ENCODE data around the gene CMTR1.
"Not testable (repeated sequence)": the region's sequence is repeated elsewhere in the genome, so short reads cannot be mapped to it uniquely, and the experiment has no call there.

The CMTR1 gene

GRCh38 chr6:37495244-37495934, 62.4 kb downstream of the CMTR1 start:
- no peak for DNase-seq

GRCh38 chr6:37496951-37497885, 64.2 kb downstream of the CMTR1 start:
- no peak for DNase-seq

- peak; percentile 97 for DNase-seq
These were observed 66.6 kb downstream of the CMTR1 start, which contains the start of gene CCDC167 for GRCh38 chr6:37499433-37500293. Gene CCDC167 (minus strand): TSS chr6:37499893. CDS start chr6:37499863, 30 bp downstream.

GRCh38 chr6:37500294-37500608, 67.2 kb downstream of the CMTR1 start:
- DNase-seq, result no peak

DNA sequence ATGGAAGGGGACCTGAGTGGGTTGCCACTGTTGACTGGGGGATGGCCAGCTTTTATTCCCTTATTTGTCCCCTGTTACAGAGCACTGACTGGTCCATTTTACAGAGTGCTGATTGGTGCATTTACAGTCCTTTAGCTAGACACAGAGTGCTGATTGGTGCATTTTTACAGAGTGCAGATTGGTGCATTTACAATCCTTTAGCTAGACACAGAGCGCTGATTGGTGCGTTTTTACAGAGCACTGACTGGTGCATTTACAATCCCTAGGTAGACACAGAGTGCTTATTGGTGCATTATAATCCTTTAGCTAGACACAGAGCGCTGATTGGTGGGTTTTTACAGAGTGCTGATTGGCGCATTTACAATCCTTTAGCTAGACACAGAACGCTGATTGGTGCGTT, 67.9 kb downstream of the CMTR1 start:
- not testable (repeated sequence) for DNase-seq

DNA sequence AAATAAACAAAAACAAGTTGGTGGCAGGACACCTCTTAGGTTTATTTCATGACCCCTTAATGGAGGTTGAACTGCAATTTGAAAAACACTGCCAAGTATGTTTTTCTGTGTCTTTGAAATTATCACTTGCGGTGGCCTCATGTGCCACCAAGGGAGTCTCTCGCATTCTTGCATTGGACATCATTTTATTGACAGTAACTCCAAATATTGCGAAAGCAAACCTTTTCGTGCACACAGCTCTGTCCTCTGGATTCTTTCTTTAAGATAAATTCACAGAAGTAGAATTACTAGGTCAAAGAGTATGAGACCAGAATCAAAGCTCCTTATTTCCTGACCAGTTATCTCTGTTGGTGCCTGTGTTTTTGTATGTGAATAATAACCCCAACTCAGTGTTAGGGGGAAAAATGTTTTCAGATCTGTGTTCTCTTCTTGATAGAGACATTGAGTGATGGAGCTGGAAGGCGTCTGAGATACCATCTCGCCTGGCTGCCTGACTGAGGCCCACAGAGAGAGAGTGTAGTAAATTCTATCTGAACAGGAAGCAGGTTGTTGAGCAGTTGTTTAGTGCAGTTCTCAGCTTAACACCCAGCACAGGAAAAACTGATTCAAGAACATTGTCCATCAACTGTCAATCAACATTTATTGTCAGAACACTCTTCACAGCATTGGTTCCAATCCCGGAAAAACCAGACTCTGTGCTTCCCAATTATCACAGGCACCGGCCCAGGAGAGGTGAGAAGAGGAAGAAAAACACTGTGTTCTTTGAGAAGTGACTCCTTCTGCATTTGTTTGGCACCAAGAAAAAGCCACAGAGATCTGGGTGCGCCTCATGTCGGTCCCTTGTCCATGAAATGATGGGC, 68.8 kb downstream of the CMTR1 start:
- DNase-seq, result no peak

- no peak for DNase-seq
These were observed 69.8 kb downstream of the CMTR1 start for GRCh38 chr6:37502703-37503291.

DNA sequence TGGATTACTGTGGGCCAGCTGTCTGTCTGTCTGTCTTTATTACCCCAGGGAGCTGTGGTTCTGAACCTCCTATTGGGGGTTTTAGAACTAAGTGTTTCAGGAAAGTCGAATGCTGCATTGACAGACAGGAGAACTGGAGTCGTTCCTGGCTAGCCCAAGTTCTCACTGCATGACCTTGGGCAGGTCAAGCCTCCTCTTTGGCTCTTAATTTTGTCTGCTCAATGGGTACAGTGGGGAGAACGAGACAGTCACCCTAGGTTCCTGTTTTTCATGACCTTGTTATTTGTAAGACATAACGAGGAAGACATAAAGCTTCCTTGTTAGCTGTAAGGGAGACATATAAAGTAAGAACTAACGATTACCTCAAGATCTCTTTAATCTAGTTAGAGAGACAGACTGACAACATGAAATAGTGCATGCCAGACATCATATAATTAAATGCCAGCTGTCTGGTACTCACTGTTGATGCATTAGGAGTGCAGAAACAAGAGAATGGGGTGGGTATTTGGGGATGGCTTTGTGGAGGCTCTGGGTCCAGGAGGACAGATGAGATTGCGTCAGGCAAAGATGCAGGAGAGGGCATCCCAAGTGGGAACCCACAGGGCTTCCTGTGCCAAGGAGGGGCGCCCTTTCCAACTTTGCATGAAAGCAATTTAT, 70.4 kb downstream of the CMTR1 start:
- no peak for DNase-seq

DNA sequence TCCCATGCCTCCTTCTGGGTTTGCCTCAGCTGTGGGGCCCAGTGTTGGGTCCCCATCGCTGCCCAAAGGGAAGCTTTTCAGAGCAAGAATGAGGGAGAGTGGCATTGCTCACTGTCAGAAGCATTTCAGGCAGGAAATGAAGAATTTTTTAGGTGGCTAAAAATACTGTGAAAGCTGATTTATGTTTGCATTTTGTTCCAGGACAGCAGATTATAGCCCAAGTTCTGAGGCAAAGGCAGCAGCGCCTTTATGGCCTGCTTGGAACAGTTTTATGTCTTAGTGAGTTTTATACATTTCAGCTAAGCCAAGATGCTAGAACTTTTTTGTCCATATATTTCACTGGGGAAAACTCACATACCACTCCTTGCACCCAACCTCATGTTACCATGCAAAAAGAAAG, 71.0 kb downstream of the CMTR1 start:
- no peak for DNase-seq

GRCh38 chr6:37506479-37506878, 73.5 kb downstream of the CMTR1 start:
- no peak for DNase-seq

DNA sequence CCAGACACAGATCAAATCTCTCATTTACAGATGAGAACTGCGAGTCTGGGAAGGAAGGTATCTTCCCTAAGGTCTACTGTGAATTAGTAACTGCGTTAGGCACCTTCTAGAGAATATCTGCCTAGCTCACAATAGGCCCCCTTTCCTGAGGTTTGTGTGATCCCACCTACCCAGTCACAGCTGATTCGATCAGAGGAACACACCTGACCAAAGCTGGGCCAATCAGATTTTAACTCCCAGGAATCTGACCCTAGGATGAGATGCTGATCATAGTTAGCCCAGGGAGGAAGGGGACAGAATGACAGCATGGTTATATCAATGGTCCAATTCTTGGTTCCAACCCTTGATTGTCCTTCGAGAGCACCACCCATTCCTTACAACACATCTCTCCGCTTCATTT, 74.1 kb downstream of the CMTR1 start:
- DNase-seq, result no peak

GRCh38 chr6:37507690-37508421, 74.8 kb downstream of the CMTR1 start:
- no peak for DNase-seq

- DNase-seq, result no peak
These were observed 78.2 kb downstream of the CMTR1 start for GRCh38 chr6:37511201-37511600.

GRCh38 chr6:37511910-37512399, 78.9 kb downstream of the CMTR1 start:
- no peak for DNase-seq

DNA sequence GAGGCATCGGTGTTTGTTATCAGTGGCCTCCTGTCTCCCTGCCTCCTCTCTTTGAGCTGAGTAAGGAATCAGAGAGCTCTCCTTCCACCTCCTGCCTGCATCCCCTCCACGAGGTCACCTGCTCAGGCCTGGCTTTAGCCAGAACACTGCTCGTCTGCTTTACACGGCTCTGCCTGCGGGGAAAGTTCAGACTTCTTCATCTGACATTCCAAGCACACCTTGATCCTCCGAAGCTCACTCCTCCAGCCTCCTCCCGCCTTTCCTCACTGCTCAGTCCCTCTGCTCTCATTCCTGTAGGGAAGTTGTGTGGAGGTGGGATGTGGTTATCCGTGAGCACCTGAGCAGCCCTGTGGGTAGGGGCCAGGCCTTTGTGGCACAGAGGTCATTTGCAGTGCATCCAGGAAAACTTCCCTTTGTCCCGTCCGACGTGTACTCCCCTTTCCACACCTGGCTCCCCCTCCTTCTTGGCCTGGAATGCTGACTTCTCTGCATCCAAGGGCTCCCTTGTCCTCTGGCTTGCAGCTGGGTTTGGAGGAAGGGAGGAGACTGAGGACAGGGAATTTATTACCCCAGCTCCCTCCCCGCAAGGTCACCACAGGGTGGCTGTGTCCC, 79.5 kb downstream of the CMTR1 start:
- no peak for DNase-seq

DNA sequence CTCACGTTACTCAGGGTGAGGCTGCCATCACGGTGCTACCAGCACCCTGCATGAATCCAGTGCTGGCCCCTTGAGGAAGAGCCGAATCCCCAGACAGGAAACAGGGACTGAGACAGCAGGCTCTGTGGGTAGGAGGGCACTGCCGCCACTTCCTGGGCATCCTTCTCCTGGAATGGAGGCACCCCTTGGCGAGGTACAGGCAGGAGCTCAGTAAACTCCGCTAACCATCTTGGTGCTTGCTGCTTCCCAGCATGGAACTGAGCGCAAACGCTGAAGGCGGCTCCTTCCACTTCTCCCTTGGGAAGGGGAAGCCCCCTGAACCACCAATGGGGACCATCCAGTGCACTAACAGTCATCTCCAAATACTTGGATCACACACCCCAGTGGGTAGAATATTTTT, 80.1 kb downstream of the CMTR1 start:
- no peak for DNase-seq

GRCh38 chr6:37513576-37513975, 80.6 kb downstream of the CMTR1 start:
- DNase-seq, result no peak

- no peak for DNase-seq
These were observed 81.3 kb downstream of the CMTR1 start for GRCh38 chr6:37514321-37514771.

- DNase-seq, result no peak
These were observed 81.8 kb downstream of the CMTR1 start for GRCh38 chr6:37514837-37515236.

DNA sequence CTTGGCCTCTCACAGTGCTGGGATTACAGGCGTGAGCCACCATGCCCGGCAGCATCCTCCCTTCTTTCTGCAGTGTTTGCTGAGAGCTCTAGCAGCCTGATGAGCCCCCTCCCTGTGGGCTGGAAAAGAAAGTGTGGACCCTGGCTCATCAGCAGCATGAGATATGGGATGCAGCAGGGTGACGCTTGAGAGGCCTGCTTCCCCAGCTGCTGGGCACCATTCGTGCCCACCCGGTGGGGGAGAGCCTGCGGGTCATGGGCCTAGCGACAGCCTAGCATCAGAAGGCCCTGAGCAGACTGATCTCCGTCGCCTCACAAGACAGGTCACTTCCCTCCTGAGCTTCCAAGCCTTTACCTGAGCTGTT, 82.7 kb downstream of the CMTR1 start:
- DNase-seq, result no peak
